Stimulated activated CD8-positive, alpha-beta memory T cell treated with anti-CD3 and anti-CD28 coated beads, Interleukin-2, amount 100 ng/mL, for 48 hours (primary cell): ENCODE measurements around the gene DLEC1.
A peak's percentile ranks its signal among the peaks of the same experiment; 100 is the strongest.

ENCODE experiments used
- DNase-seq, 2 donors: peaks; one replicate each; pipeline ENCODE4 v3.0.0-alpha.2; 2020; ENCODE audit warnings: low read depth in 2 of 2

Gene DLEC1

GRCh38 chr3:38136777-38137614 is 98.0 kb downstream of the DLEC1 start, which contains the start of gene ACAA1:
ACAA1 (minus strand) TSS chr3:38137127; CDS start chr3:38137035, 92 bp downstream.
- DNase-seq, result peak; percentile 97 to 98

DNA sequence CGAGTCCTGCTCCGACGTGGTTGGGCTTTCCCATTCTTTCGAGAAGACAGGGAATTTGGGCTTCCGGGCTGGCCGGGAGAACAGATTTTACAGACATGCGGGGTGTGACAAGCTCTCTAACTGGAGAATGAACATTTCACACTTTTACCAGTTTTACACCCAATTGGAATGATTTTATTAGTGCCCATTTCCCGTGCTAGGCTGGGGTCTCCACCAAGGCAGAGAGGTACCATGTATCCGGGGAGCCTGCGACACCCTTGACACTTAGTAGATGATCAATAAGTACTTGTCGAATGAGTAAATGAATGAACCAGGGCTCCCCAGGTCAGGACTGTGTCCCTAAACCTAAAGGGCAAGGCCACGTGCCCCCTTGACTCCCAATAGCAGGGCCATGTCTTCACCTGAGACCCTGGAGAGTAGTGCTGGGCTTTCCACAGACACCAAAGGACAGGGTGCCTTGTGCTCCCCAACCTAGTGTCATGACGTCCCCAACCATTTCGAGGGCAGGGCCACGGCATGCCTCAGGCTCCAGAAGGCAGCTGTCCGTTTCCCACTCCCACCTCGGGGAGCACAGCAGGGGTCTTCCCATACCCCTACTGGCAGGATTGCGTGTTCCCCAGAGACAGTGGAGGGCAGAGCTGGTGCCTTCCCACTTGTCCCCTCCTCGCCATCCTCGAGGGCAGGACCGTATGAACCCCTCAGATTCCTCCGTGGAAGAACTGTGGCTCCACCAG is 98.8 kb downstream of the DLEC1 start:
- no peak for DNase-seq

- peak; percentile 82 for DNase-seq
Measured at GRCh38 chr3:38138349-38139190, 99.6 kb downstream of the DLEC1 start, which contains the start of gene MYD88. MYD88 (plus strand) TSS chr3:38138661; CDS start chr3:38138701, 40 bp downstream.

DNA sequence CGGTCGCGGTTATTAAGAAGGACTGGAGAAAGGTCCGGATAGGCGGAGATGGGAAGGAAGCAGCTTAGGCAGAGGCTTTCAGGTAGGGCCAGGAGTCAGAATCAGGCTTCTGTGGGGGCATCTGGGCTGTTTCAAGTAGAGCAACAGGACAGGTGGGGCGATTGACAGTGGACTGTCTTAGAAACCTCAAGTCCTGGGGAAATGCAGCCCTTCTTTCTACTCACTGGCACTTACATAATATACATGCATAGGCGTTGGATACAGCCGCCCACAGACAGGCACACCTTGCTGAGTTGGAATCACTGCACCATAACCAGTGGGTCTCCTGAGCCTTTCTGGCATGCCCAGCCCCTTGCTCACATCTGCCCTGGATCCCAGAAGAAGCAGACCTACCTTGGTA is 100.2 kb downstream of the DLEC1 start:
- DNase-seq, result no peak

DNA sequence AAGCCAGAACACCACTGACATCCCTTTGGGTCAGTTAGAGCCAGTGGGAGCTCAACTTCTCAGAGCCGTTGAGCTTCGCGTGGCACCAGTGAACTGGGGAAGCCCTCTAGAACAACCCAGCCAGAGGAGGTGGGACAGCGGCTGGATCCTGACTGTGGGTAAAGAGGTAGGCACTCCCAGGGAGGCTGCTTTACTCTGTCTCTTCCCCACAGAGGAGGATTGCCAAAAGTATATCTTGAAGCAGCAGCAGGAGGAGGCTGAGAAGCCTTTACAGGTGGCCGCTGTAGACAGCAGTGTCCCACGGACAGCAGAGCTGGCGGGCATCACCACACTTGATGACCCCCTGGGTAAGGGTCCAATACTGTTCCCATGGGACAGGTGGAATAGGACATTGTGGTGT is 100.6 kb downstream of the DLEC1 start:
- DNase-seq, result no peak

DNA sequence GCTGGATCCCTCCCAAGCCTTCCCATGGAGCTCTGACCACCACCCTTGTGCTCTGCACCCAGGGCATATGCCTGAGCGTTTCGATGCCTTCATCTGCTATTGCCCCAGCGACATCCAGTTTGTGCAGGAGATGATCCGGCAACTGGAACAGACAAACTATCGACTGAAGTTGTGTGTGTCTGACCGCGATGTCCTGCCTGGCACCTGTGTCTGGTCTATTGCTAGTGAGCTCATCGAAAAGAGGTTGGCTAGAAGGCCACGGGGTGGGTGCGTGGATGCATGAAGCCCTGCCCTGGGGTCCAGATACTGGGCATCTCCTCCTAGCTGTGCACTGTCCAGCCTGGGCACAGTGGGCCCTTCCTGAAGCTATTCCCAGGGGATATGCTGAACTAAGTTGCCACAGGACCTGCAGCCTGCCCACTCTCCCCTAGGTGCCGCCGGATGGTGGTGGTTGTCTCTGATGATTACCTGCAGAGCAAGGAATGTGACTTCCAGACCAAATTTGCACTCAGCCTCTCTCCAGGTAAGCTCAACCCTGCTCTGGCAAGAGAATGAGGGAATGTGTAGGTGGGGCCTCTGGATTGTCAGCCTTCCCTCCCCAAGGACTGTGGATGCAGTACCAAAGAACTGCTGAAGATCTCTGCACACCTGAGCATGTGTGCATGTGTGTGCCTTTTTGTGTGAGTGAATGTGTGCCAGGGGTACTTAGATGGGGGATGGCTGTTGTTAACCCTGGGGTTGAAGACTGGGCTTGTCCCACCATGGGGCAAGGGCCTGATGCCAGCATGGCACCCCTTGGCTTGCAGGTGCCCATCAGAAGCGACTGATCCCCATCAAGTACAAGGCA is 101.5 kb downstream of the DLEC1 start:
- no peak for DNase-seq

- DNase-seq, result no peak
Measured at GRCh38 chr3:38141173-38141951, 102.4 kb downstream of the DLEC1 start.

- DNase-seq, result no peak
Measured at GRCh38 chr3:38141952-38142273, 102.9 kb downstream of the DLEC1 start.

GRCh38 chr3:38142959-38143358 is 104.0 kb downstream of the DLEC1 start:
- no peak for DNase-seq

GRCh38 chr3:38143511-38143910 is 104.5 kb downstream of the DLEC1 start:
- DNase-seq, result no peak

DNA sequence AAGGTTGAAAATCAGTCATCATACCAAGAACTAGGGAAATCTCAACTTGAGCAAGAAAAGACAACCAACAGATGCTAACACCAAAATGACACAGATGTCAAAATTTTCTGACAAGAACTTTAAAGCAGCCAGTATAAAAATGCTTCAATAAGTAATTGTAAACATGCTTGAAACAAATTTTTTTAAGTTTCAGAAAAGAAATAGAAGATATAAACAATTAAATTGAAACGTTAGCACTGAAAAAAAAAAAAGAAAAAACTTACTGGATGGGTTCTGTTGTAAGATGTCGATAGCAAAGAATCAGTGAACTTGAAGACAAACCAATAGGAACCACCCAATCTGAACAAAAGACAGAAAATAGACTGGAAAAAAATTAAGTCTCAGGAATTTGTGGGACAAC is 107.5 kb downstream of the DLEC1 start:
- DNase-seq, result no peak

GRCh38 chr3:38147421-38147820 is 108.4 kb downstream of the DLEC1 start:
- no peak for DNase-seq

GRCh38 chr3:38148311-38148882 is 109.4 kb downstream of the DLEC1 start:
- no peak for DNase-seq

- DNase-seq, result no peak
Measured at GRCh38 chr3:38149708-38150107, 110.7 kb downstream of the DLEC1 start.

- no peak for DNase-seq
Measured at GRCh38 chr3:38150780-38151528, 111.9 kb downstream of the DLEC1 start.

DNA sequence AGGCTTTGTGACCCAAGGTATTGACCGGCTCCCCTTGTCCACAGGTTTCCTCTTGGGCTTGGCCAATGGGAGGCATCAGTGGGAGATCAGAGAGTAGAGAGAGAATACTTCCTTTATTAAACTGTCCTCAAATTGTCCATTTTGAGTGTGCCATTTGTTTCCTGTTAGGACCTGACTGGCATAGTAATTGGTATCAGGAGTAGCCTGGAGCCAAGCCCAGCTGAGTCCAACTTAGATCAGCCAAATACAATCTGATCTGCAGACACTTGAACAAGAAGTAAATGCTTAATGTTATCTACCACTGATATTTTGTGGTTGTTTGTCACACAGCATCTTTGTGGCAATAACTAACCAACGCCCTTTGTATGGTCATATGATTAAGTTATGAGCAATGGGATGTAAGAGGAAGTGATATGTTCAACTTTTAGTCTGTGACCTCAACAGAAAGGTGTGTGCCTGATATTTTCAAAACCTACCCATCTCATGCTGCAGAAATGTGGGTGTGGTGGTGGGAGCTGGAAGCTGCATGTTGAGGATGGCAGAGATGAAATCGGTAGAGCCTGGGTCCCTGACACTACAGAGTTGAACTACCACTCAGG is 112.8 kb downstream of the DLEC1 start:
- no peak for DNase-seq

GRCh38 chr3:38152609-38153008 is 113.6 kb downstream of the DLEC1 start:
- DNase-seq, result no peak

DNA sequence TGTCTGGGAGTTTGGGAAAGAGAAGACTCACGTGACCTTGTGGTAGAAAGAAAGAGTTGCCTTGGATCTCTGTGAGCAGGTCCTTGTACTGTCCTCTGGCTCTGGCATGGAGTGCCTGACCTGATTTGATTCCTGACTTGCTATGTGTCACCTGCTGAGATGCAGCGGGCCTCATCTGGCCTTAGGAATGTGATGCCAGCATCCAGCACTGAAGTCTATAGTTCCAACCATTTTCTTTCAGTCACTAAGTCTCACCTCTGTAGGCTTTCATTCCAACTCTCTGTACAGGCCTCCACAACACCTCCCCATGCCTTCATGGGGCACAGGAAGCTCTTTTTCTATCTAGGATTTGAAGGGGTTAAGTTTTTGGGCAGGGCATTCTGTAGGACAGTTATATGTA is 114.2 kb downstream of the DLEC1 start:
- DNase-seq, result no peak

GRCh38 chr3:38154033-38154494 is 115.1 kb downstream of the DLEC1 start:
- no peak for DNase-seq
